ENCODE data around the gene ERC2. TPM values are rescaled to one million over a fixed set of nuclear protein-coding genes. Genes with fewer than 3 reads are reported as not detected.

Gene ERC2
- total RNA-seq, 1 donor from 2014 or later = 1.5 TPM

- no peaks in the 10 kb centered on the region for H3K27me3 ChIP-seq (ENCODE audit: low read depth)
- no peak overlapping the region for H3K4me3 ChIP-seq
- no peak for TF ChIP-seq CTCF (IDR thresholded peaks at IDR 0.05)
- DNase-seq = no peak
- H3K36me3 ChIP-seq = no peaks in the 10 kb centered on the region
- no peaks in the 10 kb centered on the region for H3K9me3 ChIP-seq
- intact Hi-C loops (cut with DNase I) = no loop called here
- no peaks in the 10 kb centered on the region for H3K4me1 ChIP-seq
- no peak overlapping the region for H3K27ac ChIP-seq
- ATAC-seq = no peak
Observed at GRCh38 chr3:56051052-56051451, 417.2 kb downstream of the ERC2 start.

GRCh38 chr3:56048946-56049345 is 419.3 kb downstream of the ERC2 start:
- no peaks in the 10 kb centered on the region for H3K36me3 ChIP-seq
- no peak overlapping the region for H3K27ac ChIP-seq
- H3K27me3 ChIP-seq (ENCODE audit: low read depth) = peaks cover 5% of the 10 kb centered on the region
- no peaks in the 10 kb centered on the region for H3K4me1 ChIP-seq
- intact Hi-C loops (cut with DNase I) = no loop called here
- no peak for ATAC-seq
- no peak for DNase-seq
- no peaks in the 10 kb centered on the region for H3K9me3 ChIP-seq
- no peak overlapping the region for H3K4me3 ChIP-seq
- TF ChIP-seq CTCF (IDR thresholded peaks at IDR 0.05) = no peak

GRCh38 chr3:56048331-56048730 is 419.9 kb downstream of the ERC2 start:
- peak in 1 of 2 donors; percentile 55 for ATAC-seq
- no peak for TF ChIP-seq CTCF (IDR thresholded peaks at IDR 0.05)
- intact Hi-C loops (cut with DNase I) = no loop called here

GRCh38 chr3:56042326-56042951 is 425.8 kb downstream of the ERC2 start:
- DNase-seq (no peak), ATAC-seq (peak; percentile 71 to 77)
- Histone ChIP-seq H3K4me1 (no peaks in the 10 kb centered on the region), H3K4me3 (no peak overlapping the region), H3K9me3 (peaks cover 9% of the 10 kb centered on the region), H3K27ac (no peak overlapping the region), H3K36me3 (no peaks in the 10 kb centered on the region), H3K27me3 (ENCODE audit: low read depth) (peaks cover 5% of the 10 kb centered on the region)
- intact Hi-C loops (cut with DNase I) = no loop called here
- TF ChIP-seq CTCF (IDR thresholded peaks at IDR 0.05) = peak; percentile 30

More at GRCh38 chr3:56048331-56048730, 419.9 kb downstream of the ERC2 start:
- no peak for DNase-seq
- H3K36me3 ChIP-seq = no peaks in the 10 kb centered on the region
- no peak overlapping the region for H3K4me3 ChIP-seq
- H3K9me3 ChIP-seq = no peaks in the 10 kb centered on the region
- no peaks in the 10 kb centered on the region for H3K4me1 ChIP-seq
- no peak overlapping the region for H3K27ac ChIP-seq
- H3K27me3 ChIP-seq (ENCODE audit: low read depth) = peaks cover 5% of the 10 kb centered on the region

GRCh38 chr3:56025326-56025725 is 442.9 kb downstream of the ERC2 start:
- intact Hi-C loops (cut with DNase I) = no loop called here
- H3K27me3 ChIP-seq (ENCODE audit: low read depth) = no peaks in the 10 kb centered on the region
- H3K36me3 ChIP-seq = no peaks in the 10 kb centered on the region
- H3K4me1 ChIP-seq = no peaks in the 10 kb centered on the region
- ATAC-seq (no peak), DNase-seq (no peak)
- TF ChIP-seq CTCF (IDR thresholded peaks at IDR 0.05) = no peak
- no peaks in the 10 kb centered on the region for H3K9me3 ChIP-seq
- no peak overlapping the region for H3K27ac ChIP-seq
- H3K4me3 ChIP-seq = no peak overlapping the region

Measured in lower lobe of right lung (tissue), 2 donors.